ENCODE results near the gene REC8. TPM values are rescaled to one million over a fixed set of nuclear protein-coding genes. Genes with fewer than 3 reads are reported as not detected.

Gene REC8
- total and polyA plus RNA-seq, 10 of the 15 experiments (the other 5 are each of a cell fraction or from before 2014, with no cell fraction given) = 4.2 to 76.9 (median 29.1) TPM

- TF ChIP-seq, protein P1, sequence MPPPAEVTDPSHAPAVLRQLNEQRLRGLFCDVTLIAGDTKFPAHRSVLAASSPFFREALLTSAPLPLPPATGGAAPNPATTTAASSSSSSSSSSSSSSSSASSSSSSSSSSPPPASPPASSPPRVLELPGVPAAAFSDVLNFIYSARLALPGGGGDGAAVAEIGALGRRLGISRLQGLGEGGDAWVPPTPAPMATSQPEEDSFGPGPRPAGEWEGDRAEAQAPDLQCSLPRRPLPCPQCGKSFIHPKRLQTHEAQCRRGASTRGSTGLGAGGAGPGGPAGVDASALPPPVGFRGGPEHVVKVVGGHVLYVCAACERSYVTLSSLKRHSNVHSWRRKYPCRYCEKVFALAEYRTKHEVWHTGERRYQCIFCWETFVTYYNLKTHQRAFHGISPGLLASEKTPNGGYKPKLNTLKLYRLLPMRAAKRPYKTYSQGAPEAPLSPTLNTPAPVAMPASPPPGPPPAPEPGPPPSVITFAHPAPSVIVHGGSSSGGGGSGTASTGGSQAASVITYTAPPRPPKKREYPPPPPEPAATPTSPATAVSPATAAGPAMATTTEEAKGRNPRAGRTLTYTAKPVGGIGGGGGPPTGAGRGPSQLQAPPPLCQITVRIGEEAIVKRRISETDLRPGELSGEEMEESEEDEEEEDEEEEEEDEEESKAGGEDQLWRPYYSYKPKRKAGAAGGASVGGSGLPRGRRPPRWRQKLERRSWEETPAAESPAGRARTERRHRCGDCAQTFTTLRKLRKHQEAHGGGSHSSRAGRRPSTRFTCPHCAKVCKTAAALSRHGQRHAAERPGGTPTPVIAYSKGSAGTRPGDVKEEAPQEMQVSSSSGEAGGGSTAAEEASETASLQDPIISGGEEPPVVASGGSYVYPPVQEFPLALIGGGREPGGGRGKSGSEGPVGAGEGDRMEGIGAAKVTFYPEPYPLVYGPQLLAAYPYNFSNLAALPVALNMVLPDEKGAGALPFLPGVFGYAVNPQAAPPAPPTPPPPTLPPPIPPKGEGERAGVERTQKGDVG (CRISPR knock-in tag; IDR thresholded peaks at IDR 0.05) = peak; percentile 90; the same call in 1 of the 2 replicates
- TF ChIP-seq, protein P2, sequence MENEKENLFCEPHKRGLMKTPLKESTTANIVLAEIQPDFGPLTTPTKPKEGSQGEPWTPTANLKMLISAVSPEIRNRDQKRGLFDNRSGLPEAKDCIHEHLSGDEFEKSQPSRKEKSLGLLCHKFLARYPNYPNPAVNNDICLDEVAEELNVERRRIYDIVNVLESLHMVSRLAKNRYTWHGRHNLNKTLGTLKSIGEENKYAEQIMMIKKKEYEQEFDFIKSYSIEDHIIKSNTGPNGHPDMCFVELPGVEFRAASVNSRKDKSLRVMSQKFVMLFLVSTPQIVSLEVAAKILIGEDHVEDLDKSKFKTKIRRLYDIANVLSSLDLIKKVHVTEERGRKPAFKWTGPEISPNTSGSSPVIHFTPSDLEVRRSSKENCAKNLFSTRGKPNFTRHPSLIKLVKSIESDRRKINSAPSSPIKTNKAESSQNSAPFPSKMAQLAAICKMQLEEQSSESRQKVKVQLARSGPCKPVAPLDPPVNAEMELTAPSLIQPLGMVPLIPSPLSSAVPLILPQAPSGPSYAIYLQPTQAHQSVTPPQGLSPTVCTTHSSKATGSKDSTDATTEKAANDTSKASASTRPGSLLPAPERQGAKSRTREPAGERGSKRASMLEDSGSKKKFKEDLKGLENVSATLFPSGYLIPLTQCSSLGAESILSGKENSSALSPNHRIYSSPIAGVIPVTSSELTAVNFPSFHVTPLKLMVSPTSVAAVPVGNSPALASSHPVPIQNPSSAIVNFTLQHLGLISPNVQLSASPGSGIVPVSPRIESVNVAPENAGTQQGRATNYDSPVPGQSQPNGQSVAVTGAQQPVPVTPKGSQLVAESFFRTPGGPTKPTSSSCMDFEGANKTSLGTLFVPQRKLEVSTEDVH (IDR thresholded peaks at IDR 0.05; ENCODE audit: low read depth, partially characterized antibody) = peak; percentile 48
- TF ChIP-seq E4F1 (IDR thresholded peaks at IDR 0.05; ENCODE audit: borderline replicate concordance, partially characterized antibody) (peak; percentile 90), MYB (IDR thresholded peaks at IDR 0.05; ENCODE audit: borderline replicate concordance, low read depth, low read length) (no peak), ZSCAN29 (IDR thresholded peaks at IDR 0.05) (no peak), RELB (IDR thresholded peaks at IDR 0.05; ENCODE audit: low read depth) (peak; percentile 92; the same call in 1 of the 2 replicates), CREM (IDR thresholded peaks at IDR 0.05; ENCODE audit: low read depth) (peak; percentile 99), POLR2AphosphoS2 (IDR thresholded peaks at IDR 0.05; ENCODE audit: low read depth, low read length) (peak; percentile 93), PAX8 (IDR thresholded peaks at IDR 0.05) (peak; percentile 81; the same call in 1 of the 2 replicates), BHLHE40 (IDR thresholded peaks at IDR 0.05; ENCODE audit: borderline replicate concordance in 1 of 2, low read depth in 2 of 2, low read length in 1 of 2) (peak; percentile 95 to 98), MEF2A (IDR thresholded peaks at IDR 0.05; ENCODE audit: insufficient read depth, low read depth, low read length) (no peak), RUNX3 (IDR thresholded peaks at IDR 0.05; ENCODE audit: low read length) (peak; percentile 77), USF1 (IDR thresholded peaks at IDR 0.05; ENCODE audit: borderline replicate concordance, extremely low read length, insufficient read depth, low read depth, low read length) (peak; percentile 95), WRNIP1 (IDR thresholded peaks at IDR 0.05; ENCODE audit: borderline replicate concordance, low read depth, low read length) (no peak), FOXK2 (IDR thresholded peaks at IDR 0.05) (peak; percentile 61)
These were observed 41.3 kb downstream of the REC8 start, which contains the start of gene CHMP4A (continued) for GRCh38 chr14:24212924-24213865.
